H1 (cell line): ENCODE results near the gene ELFN2.

Source experiments
- CHD2 ChIP-seq: IDR thresholded peaks from 2 replicates; pipeline ENCODE4 v1.6.1; 2012; ENCODE audit warnings: low read length, improper control_type of control experiment
- CTCF ChIP-seq, 3 experiments: IDR thresholded peaks; 1 replicate in 2 of 3; 2 replicates in 1 of 3; pipeline versions ENCODE4 v1.5.1 to v1.6.1; 2011; ENCODE audit warnings: low read length in 3 of 3, mild to moderate bottlenecking in 3 of 3, inconsistent platforms in 2 of 3, low read depth in 1 of 3, moderate library complexity in 1 of 3; ENCODE audit not compliant: insufficient read depth in 1 of 3; ENCODE audit errors: control extremely low read depth in 1 of 3
- SP1 ChIP-seq: IDR thresholded peaks from 2 replicates; pipeline ENCODE4 v1.6.1; 2011; ENCODE audit warnings: low read depth, low read length
- SRF ChIP-seq: IDR thresholded peaks from 2 replicates; pipeline ENCODE4 v1.6.1; 2011; ENCODE audit warnings: mild to moderate bottlenecking, low read depth, low read length, moderate library complexity

GRCh38 chr22:37320726-37321677 is 106.3 kb downstream of the ELFN2 start:
- TF ChIP-seq CHD2 = no peak
- TF ChIP-seq CTCF (IDR thresholded peaks at IDR 0.05; ENCODE audit: control extremely low read depth in 1 of 3, insufficient read depth in 1 of 3, low read depth in 1 of 3, low read length in 3 of 3) = no peak
- no peak for TF ChIP-seq SP1
- TF ChIP-seq SRF = no peak
